OCI-LY1 (cell line): Measurements from ENCODE around the gene NFYA.

Source experiments
- EZH2 ChIP-seq: fragments of 200-600 bp; sonication (generic), shearing (Covaris generic); IDR thresholded peaks from 2 replicates; pipeline ENCODE4 v1.8.0; 2017; ENCODE audit warnings: borderline replicate concordance, mixed run types, mild to moderate bottlenecking, antibody characterized with exemption, low read length, moderate library complexity, mixed read lengths
- TF ChIP-seq, protein P1 (sequence below): fragments of 200-600 bp; sonication (generic), shearing (Covaris generic); IDR thresholded peaks from 2 replicates; pipeline ENCODE4 v1.5.1; 2017; ENCODE audit warnings: mild to moderate bottlenecking, antibody characterized with exemption, low read length, moderate library complexity, mixed read lengths

- TF ChIP-seq, protein P1, sequence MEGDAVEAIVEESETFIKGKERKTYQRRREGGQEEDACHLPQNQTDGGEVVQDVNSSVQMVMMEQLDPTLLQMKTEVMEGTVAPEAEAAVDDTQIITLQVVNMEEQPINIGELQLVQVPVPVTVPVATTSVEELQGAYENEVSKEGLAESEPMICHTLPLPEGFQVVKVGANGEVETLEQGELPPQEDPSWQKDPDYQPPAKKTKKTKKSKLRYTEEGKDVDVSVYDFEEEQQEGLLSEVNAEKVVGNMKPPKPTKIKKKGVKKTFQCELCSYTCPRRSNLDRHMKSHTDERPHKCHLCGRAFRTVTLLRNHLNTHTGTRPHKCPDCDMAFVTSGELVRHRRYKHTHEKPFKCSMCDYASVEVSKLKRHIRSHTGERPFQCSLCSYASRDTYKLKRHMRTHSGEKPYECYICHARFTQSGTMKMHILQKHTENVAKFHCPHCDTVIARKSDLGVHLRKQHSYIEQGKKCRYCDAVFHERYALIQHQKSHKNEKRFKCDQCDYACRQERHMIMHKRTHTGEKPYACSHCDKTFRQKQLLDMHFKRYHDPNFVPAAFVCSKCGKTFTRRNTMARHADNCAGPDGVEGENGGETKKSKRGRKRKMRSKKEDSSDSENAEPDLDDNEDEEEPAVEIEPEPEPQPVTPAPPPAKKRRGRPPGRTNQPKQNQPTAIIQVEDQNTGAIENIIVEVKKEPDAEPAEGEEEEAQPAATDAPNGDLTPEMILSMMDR: no peak
- TF ChIP-seq EZH2: no peak
These were observed 39.9 kb upstream of the NFYA start for GRCh38 chr6:41032830-41033229.
